CD4-positive, alpha-beta T cell treated with Interleukin-21 for 1 hour (primary cell): ENCODE results near the gene PNPLA7.
A peak's percentile ranks its signal among the peaks of the same experiment; 100 is the strongest.
"Not testable (repeated sequence)": the region's sequence is repeated elsewhere in the genome, so short reads cannot be mapped to it uniquely, and the experiment has no call there.

Experiments
- DNase-seq: peaks from one replicate; pipeline ENCODE4 v3.0.0-alpha.2; 2020

The PNPLA7 gene

DNA sequence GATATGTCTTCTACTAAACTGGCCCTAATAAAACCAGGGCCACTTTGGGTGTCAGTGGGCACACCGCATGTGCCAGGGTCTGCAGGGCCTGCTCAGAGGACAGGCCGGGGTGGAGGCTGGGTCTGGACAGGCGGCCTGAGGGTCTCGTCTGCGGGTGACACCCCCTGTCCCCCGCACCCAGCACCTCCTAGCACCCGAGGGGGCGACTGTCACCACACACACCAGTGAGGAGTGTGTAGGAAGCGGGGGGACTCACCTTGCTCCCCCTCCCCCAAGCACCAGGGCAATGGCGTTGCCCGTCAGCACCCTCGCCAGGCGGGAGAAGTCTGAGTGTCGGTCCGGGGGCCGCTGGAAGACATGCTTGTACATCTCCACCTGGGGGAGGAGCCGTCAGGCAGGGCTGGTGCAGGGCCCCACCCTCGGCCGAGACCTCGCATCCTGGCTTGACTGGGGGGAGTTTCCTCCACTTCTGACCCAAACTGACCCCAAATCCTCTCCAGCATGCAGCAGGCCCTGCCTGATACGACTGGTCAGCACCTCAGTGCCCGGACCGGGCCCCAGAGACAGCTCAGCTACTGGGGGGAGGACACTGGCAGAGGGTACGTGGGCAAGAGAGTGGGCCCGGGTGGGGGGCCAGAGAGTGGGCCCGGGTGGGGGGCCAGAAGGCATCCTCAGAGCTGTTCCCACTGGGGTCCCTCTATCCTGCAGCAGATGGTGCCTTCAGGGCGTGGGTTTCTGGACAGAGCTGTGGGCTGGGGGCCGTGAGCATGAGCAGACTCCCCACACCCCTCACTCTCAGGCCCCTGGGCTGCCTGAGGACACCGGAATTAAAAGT, 72.2 kb downstream of the PNPLA7 start:
- no peak for DNase-seq

DNA sequence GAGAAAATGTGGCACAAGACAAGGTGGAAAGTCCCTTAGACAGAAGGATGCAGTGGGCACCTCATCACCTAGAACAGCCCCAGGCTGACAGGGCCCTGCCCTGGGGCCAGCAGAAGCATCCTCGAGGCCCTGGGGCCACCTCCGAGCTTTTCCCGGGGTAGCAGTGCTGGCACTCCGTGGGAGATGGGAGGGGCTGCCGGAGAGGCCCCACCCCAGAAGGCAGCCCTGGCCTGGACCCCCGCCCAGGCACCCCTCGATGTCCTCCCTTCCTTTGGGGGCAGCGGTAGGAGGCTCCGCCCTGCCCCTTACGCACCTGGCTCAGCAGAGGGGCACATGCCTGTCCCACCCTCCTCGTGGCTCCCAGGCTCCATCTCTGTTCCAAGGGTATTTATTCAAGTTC, 73.3 kb downstream of the PNPLA7 start:
- no peak for DNase-seq

DNA sequence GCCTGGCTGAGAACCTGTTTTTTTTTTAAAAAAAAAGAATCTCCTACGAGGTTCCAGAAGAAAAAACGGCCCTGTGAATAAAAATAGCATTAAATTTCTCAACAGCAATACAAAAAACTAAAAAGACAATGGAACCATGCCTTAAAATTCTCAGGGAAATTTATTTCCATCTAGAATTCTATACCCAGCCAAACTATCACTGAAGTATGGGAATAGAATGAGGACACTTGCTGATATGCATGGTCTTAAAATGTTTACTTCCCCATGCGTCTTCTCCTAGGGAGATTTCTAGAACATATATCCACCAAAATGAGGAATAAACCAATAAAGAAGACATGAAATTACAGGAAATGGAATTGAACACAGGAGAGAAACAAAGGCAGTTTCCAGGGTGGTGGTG, 74.5 kb downstream of the PNPLA7 start:
- DNase-seq = no peak

DNA sequence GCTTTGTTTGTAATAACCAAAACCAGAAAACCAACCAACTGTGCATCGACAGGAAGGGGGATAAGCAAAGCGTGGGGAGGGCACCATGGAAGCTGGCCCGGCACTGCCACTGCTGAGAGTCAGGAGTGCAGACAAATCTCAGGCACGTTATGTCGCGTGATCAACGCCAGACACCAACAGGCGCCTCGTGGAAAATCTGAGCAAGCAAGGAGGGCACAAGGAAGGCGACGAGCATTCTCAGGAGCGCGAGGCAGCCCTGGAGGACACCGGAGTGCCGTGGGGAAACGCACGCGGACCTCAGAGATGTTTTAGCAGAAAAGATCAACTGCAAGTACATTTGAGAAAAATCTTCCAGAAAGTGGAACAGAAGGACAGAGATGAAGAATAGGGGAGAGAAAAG, 75.9 kb downstream of the PNPLA7 start:
- DNase-seq = no peak

DNA sequence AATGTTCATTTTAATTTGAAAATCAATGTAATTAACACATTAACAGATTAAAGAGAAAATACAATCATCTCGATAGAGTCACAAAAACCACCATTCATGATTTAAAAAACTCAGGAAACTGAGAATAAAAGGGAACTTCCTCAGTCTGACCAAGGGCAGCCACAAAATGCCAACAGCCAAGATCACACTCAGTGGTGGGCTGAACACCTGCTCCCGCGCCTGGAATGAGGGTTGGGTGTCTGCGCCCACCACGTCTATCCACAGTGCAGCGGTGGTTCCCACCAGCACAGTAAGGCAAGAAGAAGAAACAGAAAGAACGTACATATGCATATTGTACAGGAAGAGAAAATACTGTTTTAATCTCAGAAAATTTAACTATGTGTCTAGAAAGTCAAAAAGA, 79.4 kb downstream of the PNPLA7 start:
- no peak for DNase-seq

DNA sequence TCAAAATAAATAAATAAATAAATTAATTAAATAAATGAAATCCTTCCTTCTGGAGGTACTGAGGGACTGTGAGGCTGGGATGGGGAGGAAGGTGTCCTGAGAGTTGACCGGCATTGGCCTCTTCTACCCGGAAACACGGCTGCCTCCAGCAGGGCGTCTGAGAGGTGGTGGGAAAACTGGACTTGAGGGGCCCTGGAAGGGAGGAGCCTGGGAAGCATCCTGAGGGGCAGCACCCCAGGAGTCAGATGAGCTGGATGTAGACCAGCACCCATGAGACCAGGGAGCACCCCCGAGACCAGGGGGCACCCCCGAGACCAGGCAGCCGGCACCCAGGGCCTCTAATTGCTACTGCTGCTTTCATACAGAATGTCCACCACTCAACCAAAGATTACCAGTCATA, 82.3 kb downstream of the PNPLA7 start:
- DNase-seq = no peak

DNA sequence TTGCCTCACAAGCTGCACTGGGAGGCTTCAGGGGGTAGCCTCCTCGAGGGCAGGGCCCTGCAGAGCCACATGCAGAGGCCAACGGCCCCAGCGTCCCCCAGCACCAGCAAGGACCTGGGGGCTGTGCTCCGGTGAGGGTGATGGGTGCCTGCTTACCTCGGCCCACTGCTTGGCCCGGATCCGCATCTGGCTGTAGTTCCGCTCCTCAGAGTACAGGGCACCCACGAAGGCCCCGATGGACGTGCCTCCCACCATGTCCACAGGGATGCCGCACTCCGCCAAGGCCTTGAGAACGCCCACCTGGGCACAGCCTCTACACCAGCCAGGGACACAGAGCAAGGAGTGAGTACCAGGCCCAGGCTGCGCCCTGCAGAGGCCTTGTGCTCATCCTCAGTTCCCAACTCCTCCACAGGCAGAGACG, 83.0 kb downstream of the PNPLA7 start:
- no peak for DNase-seq

DNA sequence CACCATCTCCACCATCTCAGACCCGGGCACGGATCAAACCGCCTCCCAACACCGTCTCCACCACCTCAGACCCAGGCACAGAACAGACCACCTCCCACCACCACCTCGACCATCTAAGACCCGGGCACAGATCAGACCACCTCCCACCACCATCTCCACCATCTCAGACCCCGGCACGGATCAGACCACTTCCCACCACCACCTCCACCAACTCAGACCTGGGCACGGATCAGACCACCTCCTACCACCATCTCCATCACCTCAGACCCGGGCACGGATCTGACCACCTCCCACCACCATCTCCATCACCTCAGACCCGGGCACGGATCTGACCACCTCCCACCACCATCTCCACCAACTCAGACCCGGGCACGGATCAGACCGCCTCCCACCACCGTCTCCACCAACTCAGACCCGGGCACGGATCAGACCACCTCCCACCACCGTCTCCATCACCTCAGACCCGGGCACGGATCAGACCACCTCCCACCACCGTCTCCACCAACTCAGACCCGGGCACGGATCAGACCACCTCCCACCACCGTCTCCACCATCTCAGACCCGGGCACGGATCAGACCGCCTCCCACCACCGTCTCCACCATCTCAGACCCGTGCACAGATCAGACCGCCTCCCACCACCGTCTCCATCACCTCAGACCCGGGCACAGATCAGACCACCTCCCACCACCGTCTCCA, 83.7 kb downstream of the PNPLA7 start:
- not testable (repeated sequence) for DNase-seq

DNA sequence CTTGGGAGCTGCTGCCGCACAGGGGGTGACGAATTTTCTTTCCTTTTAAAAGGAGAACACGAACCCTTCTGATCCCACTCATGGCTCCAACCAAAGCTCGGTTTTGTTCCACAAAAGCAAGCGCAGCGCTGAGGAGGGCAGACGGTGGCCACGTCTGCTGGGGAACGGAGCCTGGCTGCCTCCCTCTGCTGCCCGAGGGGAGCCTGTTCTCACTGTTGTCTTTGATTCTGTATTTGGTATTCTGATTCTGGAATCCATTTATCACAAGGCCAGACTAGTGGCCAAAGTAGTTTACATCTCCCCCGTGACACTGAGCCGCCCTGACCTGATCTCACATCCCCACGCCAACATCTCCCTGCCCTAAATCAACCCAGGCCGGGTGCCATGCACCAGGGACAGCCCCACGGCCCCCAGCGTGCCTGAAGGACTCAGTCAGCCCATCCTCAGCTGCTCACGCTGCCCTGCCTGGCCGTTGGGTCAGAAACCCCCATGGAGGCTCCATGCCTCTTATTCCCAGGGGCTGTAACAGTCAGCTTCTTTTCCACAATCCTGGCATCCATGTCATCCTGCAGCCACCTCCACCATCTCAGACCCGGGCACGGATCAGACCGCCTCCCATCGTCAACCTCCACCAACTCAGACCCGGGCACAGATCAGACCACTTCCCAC, 84.3 kb downstream of the PNPLA7 start:
- no peak for DNase-seq

DNA sequence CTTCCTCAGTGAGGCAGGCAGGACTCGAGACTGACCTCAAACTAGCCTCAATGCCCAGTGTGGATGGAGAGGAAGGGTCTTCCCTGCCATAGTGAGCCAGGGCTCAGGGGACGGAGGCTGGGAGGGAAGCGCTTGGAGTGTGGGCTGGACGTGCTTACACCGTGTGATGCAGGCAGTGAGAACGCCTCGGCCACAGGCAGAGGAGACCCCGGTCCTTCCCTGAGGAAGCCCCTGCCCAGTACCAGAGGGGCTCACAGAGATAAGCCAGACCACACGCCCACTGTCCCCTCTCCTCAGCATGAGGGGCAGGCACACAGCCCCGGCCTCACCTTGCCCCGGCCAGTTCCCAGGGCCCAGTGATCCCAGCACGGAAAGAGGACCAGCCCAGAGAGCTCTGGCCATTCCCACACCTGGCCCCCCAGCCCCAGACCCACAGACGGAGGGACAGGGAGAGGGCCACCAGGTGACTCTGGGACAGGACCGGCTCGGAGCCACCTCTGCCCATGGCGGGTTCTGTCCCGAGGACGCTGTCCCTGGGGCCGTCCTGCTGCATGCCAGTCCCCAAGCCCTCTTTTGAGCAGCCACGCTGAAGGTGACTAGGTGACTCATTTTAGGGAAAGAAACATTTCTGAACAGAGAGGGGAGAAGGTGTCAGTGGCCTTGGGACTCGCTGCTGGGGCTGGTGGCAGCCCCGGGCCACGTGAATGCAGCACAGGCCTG, 85.0 kb downstream of the PNPLA7 start:
- DNase-seq = no peak

DNA sequence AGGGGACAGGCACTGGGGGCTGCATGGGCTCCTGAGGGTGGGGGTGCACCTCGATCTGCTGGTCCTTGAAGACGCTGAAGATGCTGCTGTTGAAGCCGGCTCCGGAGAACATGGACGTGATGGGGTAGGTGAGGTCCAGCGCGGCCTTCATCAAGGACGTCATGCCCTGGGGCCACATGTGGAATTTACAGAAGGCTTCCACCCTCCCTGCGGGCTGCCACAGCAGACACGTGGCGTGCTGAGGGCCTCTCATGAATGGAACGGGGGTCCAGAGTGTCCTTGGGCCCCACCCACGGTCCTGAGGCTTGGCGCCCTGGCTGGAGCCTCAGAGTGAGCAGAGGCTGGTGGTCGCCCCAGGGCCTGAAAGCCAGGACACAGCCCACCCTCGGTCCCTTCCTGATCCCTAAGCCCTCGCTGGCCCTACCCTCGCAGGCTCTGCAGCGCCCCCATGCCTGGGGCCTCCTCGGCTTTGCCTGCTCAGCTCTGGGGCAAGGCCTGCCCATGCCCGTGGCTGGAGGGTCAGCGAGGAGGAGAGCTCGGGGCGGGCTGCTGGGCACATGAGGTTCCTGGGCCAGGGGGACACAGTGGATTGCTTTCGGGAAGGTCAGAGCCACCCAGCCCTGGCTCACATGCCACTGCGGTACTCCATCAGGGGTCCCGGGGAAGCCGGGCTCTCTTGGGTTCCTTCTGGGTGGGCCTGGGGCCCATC, 85.8 kb downstream of the PNPLA7 start:
- no peak for DNase-seq

DNA sequence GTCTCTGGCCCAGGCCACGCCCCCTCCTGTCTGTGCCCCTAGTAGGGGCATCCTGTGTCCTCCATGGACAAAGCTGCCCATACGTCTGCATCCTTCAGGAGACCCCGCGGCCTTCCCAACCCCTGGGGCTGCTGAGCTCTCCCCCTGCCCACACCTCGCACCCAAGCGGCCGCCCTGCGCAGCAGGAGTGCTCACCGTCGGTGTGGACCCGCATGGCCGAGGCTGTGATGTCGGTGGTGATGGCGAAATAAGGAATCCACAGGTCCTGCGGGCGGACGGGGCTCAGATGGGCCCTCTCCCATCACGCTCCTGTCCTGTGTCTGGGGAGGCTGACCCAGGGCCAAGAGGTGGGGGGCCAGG, 86.3 kb downstream of the PNPLA7 start:
- DNase-seq = no peak

DNA sequence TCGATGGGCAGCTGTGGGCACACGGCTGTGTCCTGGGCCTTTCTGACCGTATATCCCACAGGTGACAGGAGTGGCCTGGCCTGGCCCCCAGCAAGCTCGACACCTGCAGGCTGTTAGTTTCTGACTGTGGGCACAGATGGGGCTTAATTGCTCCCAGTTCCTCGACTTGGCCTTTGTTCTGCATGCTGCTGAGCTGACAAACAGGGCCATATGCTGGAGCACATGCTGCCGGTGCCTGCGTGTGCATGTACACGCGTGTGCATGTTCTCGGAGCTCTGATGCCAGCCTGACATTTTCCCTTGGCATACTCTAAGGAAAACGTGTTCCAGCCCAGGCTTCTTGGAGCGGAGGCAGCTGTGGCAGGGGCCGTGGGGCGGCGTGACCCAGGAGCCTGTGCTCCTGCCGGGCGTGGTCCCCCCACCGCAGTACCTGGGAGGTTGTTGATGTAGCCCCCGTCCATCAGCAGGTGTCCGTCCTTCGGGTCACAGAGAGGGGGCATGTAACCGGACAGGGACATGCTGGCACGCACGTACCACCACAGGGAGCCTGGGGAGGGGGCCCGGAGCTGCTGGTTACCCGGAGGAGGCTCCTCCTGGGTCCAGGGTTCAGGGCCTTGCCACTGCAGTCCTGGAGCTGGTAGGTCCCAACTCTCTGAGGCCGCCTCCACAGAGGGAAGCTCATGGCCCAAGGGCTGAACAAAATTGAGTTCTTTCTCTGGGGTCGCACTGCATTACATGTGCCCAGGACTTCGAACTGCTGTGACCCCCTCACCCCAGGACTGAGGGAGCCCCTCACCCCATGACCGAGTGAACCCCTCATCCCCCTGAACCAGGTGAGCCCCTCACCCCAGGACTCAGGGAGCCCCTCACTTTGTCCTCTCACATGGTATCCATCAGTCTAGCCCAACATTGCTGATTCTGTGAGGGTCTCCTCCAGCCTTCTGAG, 86.9 kb downstream of the PNPLA7 start:
- no peak for DNase-seq

DNA sequence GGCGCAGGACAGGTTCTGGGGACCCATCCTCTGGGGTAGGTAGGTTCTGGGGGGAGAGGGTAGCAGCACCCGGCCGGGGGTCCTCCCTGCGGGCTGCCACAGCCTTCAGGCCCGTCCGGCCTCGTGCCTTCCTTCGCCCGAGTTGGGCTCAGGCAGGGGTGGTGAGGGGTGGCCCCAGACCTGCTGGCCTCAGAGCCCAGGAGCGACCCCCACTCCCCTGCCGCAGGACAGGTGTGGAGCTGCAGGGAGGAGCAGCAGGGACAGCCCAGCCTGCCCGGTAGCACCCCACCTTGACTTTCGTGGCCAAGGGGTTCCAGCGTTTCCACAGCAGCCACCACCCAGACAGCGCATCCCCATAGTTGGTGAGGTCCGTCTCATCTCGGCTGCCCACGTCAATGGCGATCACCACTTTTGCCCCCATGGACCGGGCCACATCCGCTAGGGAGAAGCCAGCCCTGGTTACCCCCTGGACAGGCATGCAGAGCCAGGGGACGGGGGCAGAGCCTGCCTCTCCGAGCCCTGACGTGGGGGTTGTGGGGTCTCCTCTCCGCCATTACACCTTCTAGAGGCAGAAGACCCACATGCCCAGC, 87.7 kb downstream of the PNPLA7 start:
- DNase-seq = no peak

DNA sequence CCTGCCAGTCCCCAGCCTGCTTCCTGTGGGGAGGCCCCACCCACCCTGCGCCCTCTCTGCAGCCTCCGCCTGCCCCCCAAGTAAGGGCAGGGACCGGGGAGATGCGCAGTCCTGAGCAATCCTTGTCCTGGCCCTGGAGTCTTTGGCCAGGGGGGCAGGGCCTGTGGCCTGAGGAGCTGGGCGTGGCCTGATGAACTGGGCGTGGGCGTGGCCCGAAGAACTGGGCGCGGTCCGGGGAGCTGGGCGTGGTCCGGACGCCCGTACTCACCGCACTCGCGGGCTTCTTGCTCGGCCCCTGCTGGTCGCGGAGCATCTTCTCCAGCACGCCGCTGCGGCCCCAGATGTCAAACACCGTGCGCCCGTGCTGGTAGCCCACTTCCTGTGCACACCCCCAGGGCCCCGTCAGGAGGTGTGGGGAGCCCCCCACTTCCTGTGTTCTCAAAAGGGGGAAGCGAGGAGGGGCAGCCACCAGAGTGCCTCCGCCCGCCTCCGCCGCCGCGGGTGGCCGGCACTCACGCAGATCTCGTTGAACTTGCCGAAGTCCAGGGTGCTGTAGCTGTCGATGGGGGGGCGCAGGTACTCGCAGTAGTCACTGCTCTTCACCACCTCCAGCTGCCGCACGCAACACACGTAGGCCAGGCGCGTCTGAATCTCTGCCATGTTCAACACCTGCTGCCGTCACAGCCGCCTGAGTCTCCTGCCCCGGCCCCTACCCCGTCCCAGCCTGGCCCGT, 88.4 kb downstream of the PNPLA7 start:
- DNase-seq = peak; percentile 91

DNA sequence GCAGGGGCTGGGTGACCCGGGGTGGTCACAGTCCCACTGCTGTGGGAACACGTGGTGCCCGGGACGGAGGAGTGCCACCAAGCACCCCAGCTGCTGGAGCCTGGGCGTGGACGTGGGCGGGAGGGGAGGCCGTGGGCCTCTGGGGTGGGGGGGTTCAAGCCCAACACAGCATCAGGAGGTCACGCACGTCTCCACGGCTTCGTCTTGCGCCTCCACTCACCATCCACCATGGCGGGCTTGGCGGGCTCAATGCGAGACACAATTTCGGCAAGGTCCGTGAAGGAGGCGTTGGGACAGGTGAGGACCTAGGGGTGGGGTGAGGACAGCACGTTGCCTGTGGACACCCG, 88.9 kb downstream of the PNPLA7 start:
- no peak for DNase-seq

DNA sequence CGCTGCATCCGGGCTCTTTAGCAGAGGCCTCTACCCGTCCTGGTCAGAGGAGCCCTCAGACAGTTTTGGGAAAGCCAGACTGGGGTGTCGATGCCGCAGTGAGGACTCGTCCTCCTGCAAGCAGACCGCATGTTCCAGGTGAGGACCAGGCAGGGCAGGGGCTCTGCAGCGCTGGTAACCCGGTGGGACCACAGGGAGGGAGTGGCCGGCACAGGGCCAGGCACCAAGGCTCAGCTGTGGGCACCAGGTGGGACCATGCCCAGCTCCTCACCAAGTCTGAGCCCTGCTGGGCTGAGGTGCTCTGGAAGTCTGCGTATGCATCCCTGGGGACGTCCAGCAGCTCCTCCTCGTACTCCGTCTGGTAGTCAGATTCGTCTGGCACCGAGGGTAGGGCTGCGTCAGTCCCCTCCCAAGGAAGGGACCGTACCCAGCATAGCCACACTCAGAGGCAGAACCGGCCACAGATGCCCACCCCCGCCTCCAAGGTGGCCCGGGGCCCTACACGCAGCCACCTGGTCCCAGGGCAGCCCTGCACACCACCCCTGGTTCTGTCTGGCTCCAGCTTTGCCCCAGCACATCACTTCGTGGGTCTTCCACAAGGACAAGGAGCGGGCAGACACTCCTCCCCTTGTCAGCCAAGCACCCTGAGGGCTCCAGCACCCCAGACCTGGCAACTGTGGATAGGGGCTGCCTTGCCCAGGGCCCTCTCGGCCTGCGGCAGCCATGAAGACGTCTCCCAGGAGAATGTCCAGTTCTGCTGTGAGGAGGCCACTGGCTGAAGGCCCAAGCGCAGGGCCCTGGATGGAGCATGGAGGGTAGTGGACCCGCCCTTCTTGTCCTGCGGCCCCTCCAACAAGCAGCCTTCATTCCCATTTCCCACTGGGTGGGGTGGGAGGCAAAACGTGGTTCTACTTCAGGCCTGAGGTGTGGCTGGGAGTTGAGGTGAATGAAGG, 89.6 kb downstream of the PNPLA7 start:
- no peak for DNase-seq

DNA sequence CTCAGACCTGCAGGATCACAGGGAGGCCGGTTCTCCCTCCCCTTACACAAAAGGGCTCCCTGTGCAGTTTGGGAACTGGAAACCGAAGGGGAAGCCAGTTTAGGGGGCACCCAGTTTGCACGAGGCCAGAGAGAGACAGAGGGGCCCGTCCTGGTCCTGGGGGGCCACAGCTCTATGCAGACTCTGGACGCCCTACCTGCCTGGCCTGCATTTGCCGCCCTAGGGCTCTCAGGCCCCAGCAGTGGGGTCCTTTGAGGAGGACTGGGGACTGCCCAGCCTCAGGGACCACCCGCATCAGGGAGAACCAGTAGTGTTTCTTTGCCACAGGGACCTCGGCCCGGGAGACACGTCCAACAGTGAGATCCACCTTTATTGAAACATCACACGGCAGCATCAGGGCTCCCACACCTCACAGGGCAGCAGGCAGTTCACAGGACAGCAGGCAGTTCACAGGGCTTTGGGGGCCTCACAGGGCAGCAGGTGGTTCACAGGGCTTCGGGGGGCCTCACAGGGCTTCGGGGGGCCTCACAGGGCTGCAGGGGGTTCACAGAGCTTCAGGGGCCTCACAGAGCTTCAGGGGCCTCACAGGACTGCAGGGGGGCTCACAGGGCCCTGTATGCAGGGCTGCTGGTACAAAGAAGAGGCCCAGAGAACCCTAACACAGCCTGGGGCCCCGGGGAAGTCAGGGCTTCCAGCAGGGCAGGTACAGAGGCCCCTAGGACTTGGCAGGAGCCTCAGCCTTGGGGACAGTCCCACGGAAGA, 90.4 kb downstream of the PNPLA7 start:
- no peak for DNase-seq
